SK-N-MC (cell line): Measurements from ENCODE around the gene PARK7.
A peak's percentile ranks its signal among the peaks of the same experiment; 100 is the strongest.

Experiments used
- DNase-seq: peaks from one replicate; pipeline ENCODE4 v3.0.0-alpha.2; 2011; ENCODE audit warnings: low read depth, low spot score
- H3K27ac ChIP-seq: fragments of 200-600 bp; sonication (generic); 2 replicates; pipeline ENCODE4 v1.5.1; 2016; ENCODE audit warnings: mixed run types
- H3K36me3 ChIP-seq: fragments of 200-600 bp; sonication (generic); 2 replicates; pipeline ENCODE4 v1.6.1; 2017; ENCODE audit warnings: antibody characterized with exemption, low read length, mixed read lengths; ENCODE audit not compliant: insufficient read depth
- H3K4me3 ChIP-seq: fragments of 200-600 bp; sonication (generic); 2 replicates; pipeline ENCODE4 v1.5.1; 2016
- H3K9ac ChIP-seq: fragments of 200-600 bp; sonication (generic); 2 replicates; pipeline ENCODE4 v1.8.0; 2017; ENCODE audit warnings: mixed run types, mixed read lengths; ENCODE audit not compliant: insufficient read length
- H3K9me3 ChIP-seq: fragments of 200-600 bp; sonication (generic); 2 replicates; pipeline ENCODE4 v1.6.1; 2017; ENCODE audit warnings: low read depth, mild to moderate bottlenecking, antibody characterized with exemption, low read length, moderate library complexity, mixed read lengths
- EZH2 ChIP-seq: fragments of 200-600 bp; sonication (generic); IDR thresholded peaks from one replicate; pipeline ENCODE4 v1.6.1; 2017; ENCODE audit warnings: antibody characterized with exemption
- FOXP2 ChIP-seq: optimal IDR thresholded peaks from 2 replicates; pipeline ENCODE3; 2011; ENCODE audit warnings: mild to moderate bottlenecking, moderate library complexity; ENCODE audit not compliant: insufficient read depth; ENCODE audit errors: extremely low read length, control extremely low read depth
- POLR2AphosphoS5 ChIP-seq: IDR thresholded peaks from 2 replicates; pipeline ENCODE4 v1.6.1; 2012; ENCODE audit warnings: mild to moderate bottlenecking, low read depth, low read length, borderline replicate concordance

The PARK7 gene

GRCh38 chr1:8015036-8015808 lies 53.7 kb downstream of the PARK7 start:
- Histone ChIP-seq H3K9me3 (no peaks in the 10 kb centered on the region), H3K27ac (peak overlapping the region; percentile 4), H3K4me3 (peak overlapping the region; percentile 2), H3K9ac (no peak overlapping the region), H3K36me3 (no peaks in the 10 kb centered on the region)
- DNase-seq = peak; percentile 64
- TF ChIP-seq POLR2AphosphoS5 (no peak), FOXP2 (no peak), EZH2 (no peak)

DNA sequence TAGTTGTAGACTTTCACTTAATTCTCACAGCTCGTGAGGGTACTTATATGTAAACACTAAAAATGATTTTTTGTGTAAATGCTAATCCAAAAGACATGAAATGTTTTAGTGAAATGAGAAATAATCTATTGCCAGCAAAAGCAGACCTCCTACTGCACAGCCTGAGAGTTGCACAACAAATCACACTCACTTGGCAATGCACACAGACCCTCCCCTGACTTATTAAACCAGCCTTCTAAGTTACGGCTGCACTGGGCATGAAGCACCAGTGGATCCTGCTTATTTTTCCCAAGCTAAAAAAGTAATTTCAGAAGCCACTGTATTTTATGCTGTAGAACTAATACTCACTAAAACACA lies 54.3 kb downstream of the PARK7 start:
- DNase-seq = no peak
- no peak for TF ChIP-seq POLR2AphosphoS5
- TF ChIP-seq EZH2 = no peak
- no peak for TF ChIP-seq FOXP2
- peak overlapping the region; percentile 4; the same call in 1 of the 2 replicates for H3K27ac ChIP-seq
- H3K36me3 ChIP-seq = no peaks in the 10 kb centered on the region
- H3K9me3 ChIP-seq = no peaks in the 10 kb centered on the region
- H3K4me3 ChIP-seq = peak overlapping the region; percentile 2
- H3K9ac ChIP-seq = no peak overlapping the region

GRCh38 chr1:8016210-8016894 lies 54.8 kb downstream of the PARK7 start:
- H3K27ac ChIP-seq = no peak overlapping the region
- no peak for TF ChIP-seq POLR2AphosphoS5
- TF ChIP-seq EZH2 = no peak
- no peak for TF ChIP-seq FOXP2
- no peak for DNase-seq
- no peak overlapping the region for H3K9ac ChIP-seq
- H3K4me3 ChIP-seq = peak overlapping the region; percentile 2
- H3K36me3 ChIP-seq = no peaks in the 10 kb centered on the region
- H3K9me3 ChIP-seq = no peaks in the 10 kb centered on the region

GRCh38 chr1:8016895-8017241 lies 55.4 kb downstream of the PARK7 start:
- no peaks in the 10 kb centered on the region for H3K9me3 ChIP-seq

DNA sequence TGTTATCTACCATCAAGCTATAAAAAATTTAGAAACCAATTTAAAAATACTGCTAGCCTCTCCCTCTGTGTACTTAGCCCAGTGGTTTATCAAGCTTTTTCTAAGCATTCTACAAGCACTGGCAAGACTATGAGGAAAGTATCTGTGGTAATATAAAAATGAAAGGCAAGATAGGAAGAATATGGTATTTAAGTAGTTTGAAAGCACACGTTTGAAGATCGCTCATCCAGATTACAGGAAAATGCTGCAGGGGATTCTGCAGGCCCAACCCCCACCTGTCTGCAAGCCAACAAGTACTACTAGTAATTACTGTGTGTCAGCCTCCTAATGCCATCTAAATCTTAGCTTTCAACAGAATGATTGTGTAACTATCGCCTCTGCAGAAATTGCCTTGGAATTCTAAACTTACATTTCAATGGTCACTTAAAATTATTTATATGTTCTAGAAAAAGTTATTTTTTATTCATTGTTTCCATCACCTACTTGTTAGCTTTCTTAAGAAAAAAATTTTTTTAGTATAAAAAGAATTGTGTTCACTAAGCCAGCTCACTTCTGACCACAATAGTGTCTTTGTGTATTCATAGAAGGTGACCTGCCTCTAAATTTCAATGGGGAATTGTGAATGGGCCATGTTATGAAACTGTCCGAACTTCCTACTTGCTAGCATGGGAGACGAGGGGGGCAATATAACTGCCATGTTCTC lies 56.1 kb downstream of the PARK7 start:
- peak; percentile 76 for DNase-seq
- TF ChIP-seq FOXP2 (no peak), POLR2AphosphoS5 (peak; percentile 50; the same call in 1 of the 2 replicates)
- H3K36me3 ChIP-seq = no peaks in the 10 kb centered on the region
- H3K9ac ChIP-seq = no peak overlapping the region
- H3K27ac ChIP-seq = 0 out of 2 replicates have a peak overlapping the region, but pooled peaks have one; percentile 6
- H3K9me3 ChIP-seq = no peaks in the 10 kb centered on the region
- H3K4me3 ChIP-seq = peak overlapping the region; percentile 23

More at GRCh38 chr1:8016895-8017241, 55.4 kb downstream of the PARK7 start:
- H3K9ac ChIP-seq = no peak overlapping the region
- H3K4me3 ChIP-seq = peak overlapping the region; percentile 23; the same call in 1 of the 2 replicates
- TF ChIP-seq POLR2AphosphoS5 (no peak), FOXP2 (no peak), EZH2 (no peak)
- no peak for DNase-seq
- no peak overlapping the region for H3K27ac ChIP-seq
- H3K36me3 ChIP-seq = no peaks in the 10 kb centered on the region

DNA sequence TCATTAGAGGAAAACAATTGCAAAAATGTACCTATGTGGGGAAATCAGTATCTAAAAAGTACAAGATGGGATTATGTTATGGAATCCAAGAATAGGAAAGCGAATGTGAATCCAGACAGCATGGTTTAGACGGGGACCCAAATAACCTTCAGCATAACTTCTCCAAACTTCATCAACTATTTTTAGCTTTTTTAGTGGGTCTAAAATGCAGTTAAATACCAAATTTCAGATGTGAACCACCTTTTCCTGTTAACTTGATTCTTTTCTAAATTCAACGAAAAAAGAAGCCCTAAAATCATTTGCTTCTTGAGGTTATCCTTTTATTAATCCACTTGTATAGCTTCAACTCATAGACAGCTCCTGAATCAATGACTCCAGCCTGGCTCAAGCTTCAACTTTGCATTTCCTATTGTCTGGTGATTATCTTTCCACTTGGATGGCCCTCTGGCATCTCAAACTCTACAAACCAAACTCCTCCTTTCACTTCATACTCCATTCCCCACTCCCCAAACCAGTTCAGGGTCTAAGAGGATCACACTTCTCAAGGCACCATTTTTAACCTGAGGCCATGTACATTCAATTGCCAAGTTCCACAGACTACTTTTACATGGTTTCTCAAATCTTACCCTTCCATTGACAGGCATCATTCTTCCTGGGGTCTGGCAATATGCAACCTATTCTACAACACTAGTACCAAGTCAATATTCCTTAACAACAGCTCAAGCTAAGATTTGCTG lies 57.1 kb downstream of the PARK7 start:
- no peak for DNase-seq
- H3K9ac ChIP-seq = no peak overlapping the region
- TF ChIP-seq FOXP2 = no peak
- TF ChIP-seq EZH2 = no peak
- TF ChIP-seq POLR2AphosphoS5 = no peak
- no peaks in the 10 kb centered on the region for H3K9me3 ChIP-seq
- H3K36me3 ChIP-seq = no peaks in the 10 kb centered on the region
- no peak overlapping the region for H3K27ac ChIP-seq
- no peak overlapping the region for H3K4me3 ChIP-seq

- Histone ChIP-seq H3K9me3 (no peaks in the 10 kb centered on the region), H3K27ac (no peak overlapping the region; the same call in 1 of the 2 replicates)
- TF ChIP-seq POLR2AphosphoS5 (no peak), FOXP2 (no peak), EZH2 (no peak)
Measured at GRCh38 chr1:8019229-8019620, 57.7 kb downstream of the PARK7 start.

DNA sequence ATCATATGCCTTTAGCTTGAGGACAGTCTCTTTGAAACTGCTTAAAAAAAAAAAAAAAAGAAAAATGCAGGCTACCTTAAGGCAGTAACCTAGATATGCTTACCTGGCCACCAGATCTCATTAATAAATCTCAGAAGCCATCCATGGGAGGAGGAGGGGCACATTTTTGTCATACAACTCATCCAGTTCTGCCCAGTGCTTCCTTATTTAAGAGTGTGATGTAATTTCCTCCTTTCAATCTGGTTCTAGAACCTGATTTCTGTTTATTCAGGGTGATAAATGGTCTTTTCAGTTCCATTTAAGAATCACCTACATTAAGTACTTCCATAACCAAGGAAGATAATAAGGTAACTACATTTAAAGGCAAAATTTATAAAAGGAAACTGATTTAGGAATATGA lies 58.5 kb downstream of the PARK7 start:
- Histone ChIP-seq H3K4me3 (no peak overlapping the region), H3K27ac (no peak overlapping the region), H3K9me3 (no peaks in the 10 kb centered on the region), H3K9ac (no peak overlapping the region), H3K36me3 (no peaks in the 10 kb centered on the region)
- DNase-seq = no peak
- TF ChIP-seq EZH2 = no peak
- no peak for TF ChIP-seq FOXP2
- TF ChIP-seq POLR2AphosphoS5 = no peak

More at GRCh38 chr1:8019229-8019620, 57.7 kb downstream of the PARK7 start:
- H3K4me3 ChIP-seq = no peak overlapping the region
- H3K9ac ChIP-seq = no peak overlapping the region
- no peaks in the 10 kb centered on the region for H3K36me3 ChIP-seq
- no peak for DNase-seq
